Keratinocyte (primary cell): Measurements from ENCODE around the gene DAP3. TPM values are rescaled to one million over a fixed set of nuclear protein-coding genes. Genes with fewer than 3 reads are reported as not detected.
"Not testable (repeated sequence)": the region's sequence is repeated elsewhere in the genome, so short reads cannot be mapped to it uniquely, and the experiment has no call there.

Experiments
- DNase-seq: peaks from one replicate; pipeline ENCODE4 v3.0.0-alpha.2; 2011; ENCODE audit warnings: low read depth, missing footprints, low spot score
- FAIRE-seq: peaks from 2 replicates; lab custom pipeline; 2011; peaks lifted over from hg19 to GRCh38; lab: Jason Lieb, UNC
- H2AFZ ChIP-seq: 2 replicates; pipeline ENCODE4 v1.6.0; 2012; ENCODE audit warnings: low read length, control low read depth, inconsistent platforms; ENCODE audit not compliant: control insufficient read depth
- H3K27ac ChIP-seq: 2 replicates; pipeline ENCODE4 v1.5.1; 2011; ENCODE audit warnings: low read length; ENCODE audit not compliant: control insufficient read depth, insufficient read depth
- H3K27me3 ChIP-seq: 3 replicates; pipeline ENCODE4 v1.6.0; 2011; ENCODE audit warnings: low read length; ENCODE audit not compliant: control insufficient read depth, insufficient read depth; ENCODE audit errors: extremely low read depth
- H3K36me3 ChIP-seq, 2 experiments: 2 replicates in 1 of 2; 3 replicates in 1 of 2; pipeline ENCODE4 v1.5.1; 2011; ENCODE audit warnings: low read length in 2 of 2, mild to moderate bottlenecking in 1 of 2; ENCODE audit not compliant: control insufficient read depth in 2 of 2, insufficient read depth in 2 of 2; ENCODE audit errors: extremely low read depth in 1 of 2
- H3K4me1 ChIP-seq: 3 replicates; pipeline ENCODE4 v1.5.1; 2011; ENCODE audit warnings: low read length; ENCODE audit not compliant: control insufficient read depth, insufficient read depth; ENCODE audit errors: extremely low read depth
- H3K4me2 ChIP-seq: 3 replicates; pipeline ENCODE4 v1.6.0; 2011; ENCODE audit warnings: low read depth, low read length; ENCODE audit not compliant: control insufficient read depth, insufficient read depth; ENCODE audit errors: extremely low read depth
- H3K4me3 ChIP-seq, 3 experiments: fragments of 200-600 bp in 1 of 3; sonication (generic) in 1 of 3; 2 replicates in 2 of 3; 3 replicates in 1 of 3; pipeline ENCODE4 v1.5.1; 2011 to 2016; ENCODE audit warnings: low read length in 3 of 3, mild to moderate bottlenecking in 3 of 3, control low read depth in 2 of 3, inconsistent platforms in 1 of 3, low read depth in 1 of 3, mixed read lengths in 1 of 3, mixed run types in 1 of 3, moderate library complexity in 1 of 3; ENCODE audit not compliant: control insufficient read depth in 2 of 3, insufficient read depth in 2 of 3; ENCODE audit errors: extremely low read depth in 1 of 3
- H3K79me2 ChIP-seq: 2 replicates; pipeline ENCODE4 v1.6.0; 2012; ENCODE audit warnings: low read length; ENCODE audit not compliant: control insufficient read depth, insufficient read depth
- H3K9ac ChIP-seq: 3 replicates; pipeline ENCODE4 v1.6.0; 2011; ENCODE audit warnings: low read length; ENCODE audit not compliant: control insufficient read depth, insufficient read depth; ENCODE audit errors: extremely low read depth
- H3K9me1 ChIP-seq: 3 replicates; pipeline ENCODE4 v1.6.0; 2011; ENCODE audit warnings: low read length; ENCODE audit not compliant: control insufficient read depth, insufficient read depth; ENCODE audit errors: extremely low read depth
- H3K9me3 ChIP-seq: 2 replicates; pipeline ENCODE4 v1.5.1; 2012; ENCODE audit warnings: low read depth, low read length; ENCODE audit not compliant: control insufficient read depth
- H4K20me1 ChIP-seq: 3 replicates; pipeline ENCODE4 v1.6.0; 2011; ENCODE audit warnings: low read length; ENCODE audit not compliant: control insufficient read depth, insufficient read depth; ENCODE audit errors: extremely low read depth
- EZH2 ChIP-seq: IDR thresholded peaks from one replicate; pipeline ENCODE4 v1.6.1; 2012; ENCODE audit warnings: inconsistent platforms, mild to moderate bottlenecking, low read length, moderate library complexity
- dilution Hi-C: fragments of 300-500 bp; cut with MboI; formaldehyde crosslinking; loops from one replicate; pipeline ENCODE4 v1.7.0; 2020; ENCODE audit warnings: low sequenced_read_pairs; ENCODE audit not compliant: extremely low pct_ligation_motif_present
- polyA plus RNA-seq, 5 experiments: library from polyadenylated mRNA; depleted of rRNA in 3 of 5; stranded (reverse) in 3 of 5; stranded (forward) in 1 of 5; unstranded in 1 of 5; fragments of >200 nt; gene quantifications; 1 replicate in 1 of 5; 2 replicates in 3 of 5; 3 replicates in 1 of 5; pipeline versions ENCODE4 v1.2.1 to v1.2.3, GENCODE V29; 2011 to 2012; ENCODE audit warnings: missing spikeins in 2 of 5, low read depth in 1 of 5, low replicate concordance in 1 of 5
- TF ChIP-seq, protein P1 (sequence below), 3 experiments: IDR thresholded peaks in 1 of 3; conservative IDR thresholded peaks in 1 of 3; optimal IDR thresholded peaks in 1 of 3; 2 replicates in 2 of 3; 3 replicates in 1 of 3; pipeline versions ENCODE3 to v1.5.1; 2011; ENCODE audit warnings: low read length in 3 of 3, mild to moderate bottlenecking in 3 of 3, moderate library complexity in 2 of 3, control low read depth in 1 of 3, inconsistent platforms in 1 of 3; ENCODE audit not compliant: insufficient read depth in 2 of 3; ENCODE audit errors: extremely low read depth in 1 of 3

Gene DAP3
- polyA plus RNA-seq, 1 donor (not counting 4 experiments of a cell fraction or from before 2014, with no cell fraction given) = 203 TPM

DNA sequence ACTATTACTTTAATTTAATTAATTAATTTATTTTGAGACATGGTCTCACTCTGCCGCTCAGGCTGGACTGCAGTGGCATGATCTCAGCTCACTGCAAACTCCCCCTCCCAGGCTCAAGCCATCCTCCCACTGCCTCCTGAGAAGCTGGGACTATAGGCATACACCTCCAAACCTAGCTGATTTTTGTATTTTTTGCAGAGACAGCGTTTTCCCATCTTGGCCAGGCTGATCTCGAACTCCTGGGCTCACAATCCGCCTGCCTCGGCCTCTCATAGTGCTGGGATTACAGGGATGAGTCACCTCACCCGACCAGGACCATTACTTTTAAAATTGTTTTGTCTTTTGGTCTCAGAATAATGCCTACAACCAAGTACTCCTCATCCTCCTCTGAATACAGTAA, 15.9 kb upstream of the DAP3 start:
- Histone ChIP-seq H2AFZ (no peak overlapping the region), H3K27me3 (no peaks in the 10 kb centered on the region), H3K4me3 (no peak overlapping the region), H3K9ac (no peak overlapping the region), H3K36me3 (peaks cover 20 to 28% of the 10 kb centered on the region in 2 experiments), H4K20me1 (no peaks in the 10 kb centered on the region), H3K9me1 (no peaks in the 10 kb centered on the region), H3K9me3 (no peaks in the 10 kb centered on the region), H3K4me2 (no peak overlapping the region), H3K79me2 (no peaks in the 10 kb centered on the region), H3K4me1 (no peaks in the 10 kb centered on the region), H3K27ac (no peak overlapping the region)
- dilution Hi-C loops = no loop called here
- TF ChIP-seq EZH2 = no peak
- TF ChIP-seq, protein P1, sequence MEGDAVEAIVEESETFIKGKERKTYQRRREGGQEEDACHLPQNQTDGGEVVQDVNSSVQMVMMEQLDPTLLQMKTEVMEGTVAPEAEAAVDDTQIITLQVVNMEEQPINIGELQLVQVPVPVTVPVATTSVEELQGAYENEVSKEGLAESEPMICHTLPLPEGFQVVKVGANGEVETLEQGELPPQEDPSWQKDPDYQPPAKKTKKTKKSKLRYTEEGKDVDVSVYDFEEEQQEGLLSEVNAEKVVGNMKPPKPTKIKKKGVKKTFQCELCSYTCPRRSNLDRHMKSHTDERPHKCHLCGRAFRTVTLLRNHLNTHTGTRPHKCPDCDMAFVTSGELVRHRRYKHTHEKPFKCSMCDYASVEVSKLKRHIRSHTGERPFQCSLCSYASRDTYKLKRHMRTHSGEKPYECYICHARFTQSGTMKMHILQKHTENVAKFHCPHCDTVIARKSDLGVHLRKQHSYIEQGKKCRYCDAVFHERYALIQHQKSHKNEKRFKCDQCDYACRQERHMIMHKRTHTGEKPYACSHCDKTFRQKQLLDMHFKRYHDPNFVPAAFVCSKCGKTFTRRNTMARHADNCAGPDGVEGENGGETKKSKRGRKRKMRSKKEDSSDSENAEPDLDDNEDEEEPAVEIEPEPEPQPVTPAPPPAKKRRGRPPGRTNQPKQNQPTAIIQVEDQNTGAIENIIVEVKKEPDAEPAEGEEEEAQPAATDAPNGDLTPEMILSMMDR (optimal IDR thresholded peaks at IDR 0.05 in 1 of 3, IDR thresholded peaks at IDR 0.05 in 1 of 3, conservative IDR thresholded peaks at IDR 0.05 in 1 of 3; ENCODE audit: extremely low read depth in 1 of 3, insufficient read depth in 2 of 3, low read length in 3 of 3) = no peak
- no peak for DNase-seq
- no peak for FAIRE-seq

DNA sequence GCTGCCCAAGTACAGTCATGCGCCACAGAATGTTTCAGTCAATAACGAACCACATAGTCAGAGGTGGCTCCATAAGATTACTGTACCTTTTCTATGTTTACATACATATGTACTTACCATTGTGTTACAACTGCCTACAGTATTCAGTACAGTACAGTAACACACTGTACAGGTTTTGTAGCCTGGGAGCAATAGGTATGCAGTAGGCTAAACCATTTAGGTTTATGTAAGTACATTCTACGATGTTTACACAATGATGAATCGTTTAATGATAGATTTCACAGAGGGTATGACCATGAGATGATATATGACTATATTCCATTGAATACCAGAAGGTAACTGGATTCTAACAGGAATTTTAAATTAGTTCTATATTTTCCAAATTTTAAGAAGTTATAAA, 10.9 kb upstream of the DAP3 start:
- H3K4me2 ChIP-seq = no peak overlapping the region
- dilution Hi-C loops = no loop called here
- DNase-seq (no peak), FAIRE-seq (no peak)
- no peaks in the 10 kb centered on the region for H4K20me1 ChIP-seq
- H3K9me1 ChIP-seq = no peaks in the 10 kb centered on the region
- H3K27ac ChIP-seq = no peak overlapping the region
- H3K4me3 ChIP-seq = no peak overlapping the region
- no peak overlapping the region for H2AFZ ChIP-seq
- no peaks in the 10 kb centered on the region for H3K27me3 ChIP-seq
- H3K79me2 ChIP-seq = peaks cover 26% of the 10 kb centered on the region
- no peaks in the 10 kb centered on the region for H3K4me1 ChIP-seq
- H3K9ac ChIP-seq = no peak overlapping the region
- TF ChIP-seq, protein P1 (optimal IDR thresholded peaks at IDR 0.05 in 1 of 3, IDR thresholded peaks at IDR 0.05 in 1 of 3, conservative IDR thresholded peaks at IDR 0.05 in 1 of 3; ENCODE audit: extremely low read depth in 1 of 3, insufficient read depth in 2 of 3, low read length in 3 of 3) = no peak
- no peak for TF ChIP-seq EZH2
- H3K9me3 ChIP-seq = no peaks in the 10 kb centered on the region
- peaks cover 16 to 22% of the 10 kb centered on the region in 2 experiments for H3K36me3 ChIP-seq

DNA sequence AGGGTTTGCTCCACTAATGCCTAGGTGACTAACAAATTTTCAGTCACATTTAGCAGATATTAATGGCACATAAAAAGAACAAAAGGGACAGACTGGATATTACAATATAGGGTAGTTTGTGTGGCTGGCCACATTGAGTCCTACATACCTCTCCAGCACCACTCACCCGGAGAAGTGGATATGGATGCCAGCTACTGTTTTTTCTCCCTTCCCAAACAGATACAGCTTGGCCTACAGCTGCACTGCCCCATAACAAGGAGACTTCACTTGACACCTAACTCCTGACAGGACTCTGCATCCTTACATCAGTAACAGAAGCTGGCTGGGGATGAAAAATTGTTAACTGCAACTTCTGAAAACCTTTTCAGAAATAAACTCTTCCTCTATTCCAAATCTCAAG, 9.9 kb upstream of the DAP3 start:
- H2AFZ ChIP-seq, H3K9me1 ChIP-seq, H3K27ac ChIP-seq, H3K9ac ChIP-seq, H3K9me3 ChIP-seq, H3K4me2 ChIP-seq, H3K27me3 ChIP-seq, DNase-seq, H4K20me1 ChIP-seq, dilution Hi-C loops, H3K4me3 ChIP-seq, H3K4me1 ChIP-seq: not testable (repeated sequence)
- Histone ChIP-seq H3K36me3 (peaks cover 11 to 19% of the 10 kb centered on the region in 2 experiments), H3K79me2 (peaks cover 36% of the 10 kb centered on the region)
- peak; percentile 57 for FAIRE-seq
